KMS-11 (cell line): ENCODE measurements around the gene ISCA2.

Source experiments
- H2AFZ ChIP-seq: fragments of 200-600 bp; sonication (generic); 2 replicates; pipeline ENCODE4 v1.6.1; 2016; ENCODE audit warnings: antibody characterized with exemption, mixed run types, low read depth
- H3K27ac ChIP-seq: fragments of 200-600 bp; sonication (generic); 2 replicates; pipeline ENCODE4 v1.6.1; 2016; ENCODE audit warnings: mild to moderate bottlenecking, mixed run types
- H3K27me3 ChIP-seq: fragments of 200-600 bp; sonication (generic); 2 replicates; pipeline ENCODE4 v1.6.1; 2017; ENCODE audit warnings: mild to moderate bottlenecking, low read depth, mixed run types, moderate library complexity; ENCODE audit not compliant: insufficient read depth
- H3K36me3 ChIP-seq: fragments of 200-600 bp; sonication (generic); 2 replicates; pipeline ENCODE4 v1.6.1; 2017; ENCODE audit warnings: mild to moderate bottlenecking, mixed run types; ENCODE audit not compliant: insufficient read depth
- H3K4me1 ChIP-seq: fragments of 200-600 bp; sonication (generic); 2 replicates; pipeline ENCODE4 v1.6.1; 2016; ENCODE audit warnings: mild to moderate bottlenecking, low read depth, mixed run types; ENCODE audit not compliant: poor library complexity, severe bottlenecking
- H3K4me2 ChIP-seq: fragments of 200-600 bp; sonication (generic); 2 replicates; pipeline ENCODE4 v1.7.0; 2016; ENCODE audit warnings: mild to moderate bottlenecking, mixed run types
- H3K4me3 ChIP-seq: fragments of 200-600 bp; sonication (generic); IDR thresholded peaks from 2 replicates; pipeline ENCODE4 v1.6.1; 2017; ENCODE audit warnings: low read depth, low read length, mixed read lengths; ENCODE audit not compliant: insufficient read depth
- H3K79me2 ChIP-seq: fragments of 200-600 bp; sonication (generic); 2 replicates; pipeline ENCODE4 v1.6.1; 2016; ENCODE audit warnings: low read depth, mixed run types; ENCODE audit not compliant: insufficient read depth
- H3K9ac ChIP-seq: fragments of 200-600 bp; sonication (generic); 2 replicates; pipeline ENCODE4 v1.6.1; 2016; ENCODE audit warnings: mild to moderate bottlenecking, mixed run types
- H4K20me1 ChIP-seq: fragments of 200-600 bp; sonication (generic); 2 replicates; pipeline ENCODE4 v1.6.1; 2016; ENCODE audit warnings: mild to moderate bottlenecking, mixed run types; ENCODE audit not compliant: insufficient read depth
- CTCF ChIP-seq: fragments of 200-600 bp; sonication (generic); conservative IDR thresholded peaks from 2 replicates; pipeline ENCODE4 v1.6.1; 2017; ENCODE audit warnings: low read depth, mild to moderate bottlenecking, antibody characterized with exemption, low read length, moderate library complexity, mixed read lengths

The ISCA2 gene

DNA sequence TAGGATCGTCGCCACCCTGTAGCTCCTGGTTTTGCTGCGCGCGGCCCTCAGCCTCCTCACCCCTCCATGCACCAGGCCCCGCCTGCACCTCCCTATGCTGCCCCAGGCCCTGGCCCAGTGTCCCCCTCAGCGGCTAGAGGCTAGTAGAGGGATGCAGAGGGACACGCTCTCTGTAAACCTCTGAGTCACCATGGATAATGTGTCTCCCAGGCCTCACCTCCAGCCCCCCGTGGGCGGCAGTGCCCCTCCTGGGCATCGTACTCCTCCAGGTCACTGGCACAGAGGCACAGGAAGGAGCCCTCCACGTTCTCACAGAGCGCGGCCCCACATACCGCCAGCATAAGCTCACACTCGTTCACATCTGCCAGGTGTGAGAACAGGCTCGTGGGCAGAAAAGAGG is 12.3 kb downstream of the ISCA2 start:
- no peak overlapping the region for H3K27ac ChIP-seq

GRCh38 chr14:74506411-74506851 is 12.9 kb downstream of the ISCA2 start:
- no peaks in the 10 kb centered on the region for H4K20me1 ChIP-seq
- no peak overlapping the region for H3K9ac ChIP-seq
- no peaks in the 10 kb centered on the region for H3K36me3 ChIP-seq
- H3K4me3 ChIP-seq, result no peak overlapping the region
- no peak overlapping the region for H3K4me2 ChIP-seq
- TF ChIP-seq CTCF, result no peak
- H3K4me1 ChIP-seq, result no peaks in the 10 kb centered on the region
- H3K27ac ChIP-seq, result no peak overlapping the region
- H3K79me2 ChIP-seq, result no peaks in the 10 kb centered on the region
- peaks cover 15% of the 10 kb centered on the region; the same call in 1 of the 2 replicates for H3K27me3 ChIP-seq
- no peak overlapping the region for H2AFZ ChIP-seq

More for the DNA sequence above, 12.3 kb downstream of the ISCA2 start:
- H3K4me3 ChIP-seq, result no peak overlapping the region
- H3K9ac ChIP-seq, result no peak overlapping the region
- no peak overlapping the region for H3K4me2 ChIP-seq
- no peak overlapping the region for H2AFZ ChIP-seq
- H3K4me1 ChIP-seq, result no peaks in the 10 kb centered on the region
- no peak for TF ChIP-seq CTCF
- H3K27me3 ChIP-seq, result peaks cover 10% of the 10 kb centered on the region; the same call in 1 of the 2 replicates
- no peaks in the 10 kb centered on the region for H3K36me3 ChIP-seq
- no peaks in the 10 kb centered on the region for H4K20me1 ChIP-seq
- H3K79me2 ChIP-seq, result no peaks in the 10 kb centered on the region

DNA sequence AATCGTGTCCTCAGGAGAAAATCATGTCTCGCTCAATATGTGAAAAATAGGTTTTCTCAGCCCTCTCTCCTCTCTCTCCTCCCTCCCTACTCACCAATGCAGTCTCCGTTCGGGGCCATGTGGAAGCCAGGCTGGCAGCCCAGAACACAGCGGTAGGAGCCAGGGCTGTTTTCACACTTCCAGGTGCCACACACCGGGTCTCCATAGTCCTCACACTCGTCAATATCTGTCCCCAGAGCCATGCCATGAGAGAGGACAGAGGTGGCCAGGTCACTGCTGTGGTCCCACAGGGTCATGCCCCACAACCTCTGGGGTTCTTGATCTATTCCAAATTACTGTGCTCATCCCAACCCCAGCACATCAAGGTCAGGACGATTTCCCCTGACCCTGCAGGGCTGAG is 13.5 kb downstream of the ISCA2 start:
- Histone ChIP-seq H3K79me2 (no peaks in the 10 kb centered on the region), H4K20me1 (no peaks in the 10 kb centered on the region), H3K27me3 (peaks cover 20% of the 10 kb centered on the region), H2AFZ (no peak overlapping the region), H3K9ac (no peak overlapping the region), H3K4me1 (no peaks in the 10 kb centered on the region), H3K36me3 (no peaks in the 10 kb centered on the region), H3K4me2 (no peak overlapping the region), H3K4me3 (no peak overlapping the region), H3K27ac (no peak overlapping the region)
- TF ChIP-seq CTCF, result no peak

- H3K4me1 ChIP-seq, result no peaks in the 10 kb centered on the region
- TF ChIP-seq CTCF, result no peak
- no peaks in the 10 kb centered on the region for H3K36me3 ChIP-seq
- no peak overlapping the region for H2AFZ ChIP-seq
- no peak overlapping the region for H3K9ac ChIP-seq
- no peak overlapping the region for H3K4me2 ChIP-seq
- H3K27ac ChIP-seq, result no peak overlapping the region
- no peak overlapping the region for H3K4me3 ChIP-seq
- peaks cover 28% of the 10 kb centered on the region for H3K27me3 ChIP-seq
- H4K20me1 ChIP-seq, result no peaks in the 10 kb centered on the region
- H3K79me2 ChIP-seq, result no peaks in the 10 kb centered on the region
These were observed 14.3 kb downstream of the ISCA2 start for GRCh38 chr14:74507840-74508239.
